ENCODE results near the gene RERE. TPM values are rescaled to one million over a fixed set of nuclear protein-coding genes. Genes with fewer than 3 reads are reported as not detected.

Gene RERE
- total RNA-seq, 1 experiment from 2014 or later, result 161 TPM

- DNase-seq (ENCODE audit: low spot score) (no peak), ATAC-seq (no peak)
- ChIA-PET POLR2A (no interaction called here), CTCF (interaction anchor here (2.6 kb wide), 1 partner anchor 71 kb away, joined by 10 read pairs; no protein-coding TSS in a partner anchor)
- TF ChIP-seq ELF4 (CRISPR knock-in tag; IDR thresholded peaks at IDR 0.05; ENCODE audit: low read depth), result no peak
- no peak for TF ChIP-seq ZNF121 (CRISPR knock-in tag; IDR thresholded peaks at IDR 0.05)
- no peak for TF ChIP-seq RELA (CRISPR knock-in tag; IDR thresholded peaks at IDR 0.05; ENCODE audit: borderline replicate concordance)
- no peak for TF ChIP-seq TP53 (CRISPR knock-in tag; IDR thresholded peaks at IDR 0.05)
- Mint-ChIP-seq H3K27me3 (ENCODE audit: low read depth) (no peaks in the 10 kb centered on the region), H3K4me1 (peaks cover 17% of the 10 kb centered on the region), H3K36me3 (0 out of 2 replicates have a peak, but pooled peaks cover 3% of the 10 kb centered on the region), H3K9me3 (no peaks in the 10 kb centered on the region), H3K4me3 (no peak overlapping the region), H3K27ac (no peak overlapping the region)
These were observed 39.6 kb downstream of the RERE start for GRCh38 chr1:8777867-8778266.

- ChIA-PET POLR2A (no interaction called here), CTCF (interaction anchor here (0.6 to 2.6 kb wide), 6 partner anchors 8 to 256 kb away, joined by 3 to 10 read pairs (median 4); no protein-coding TSS in a partner anchor)
- peaks cover 8% of the 10 kb centered on the region for H3K4me1 Mint-ChIP-seq
- H3K4me3 Mint-ChIP-seq, result no peak overlapping the region
- no peaks in the 10 kb centered on the region for H3K27me3 Mint-ChIP-seq (ENCODE audit: low read depth)
- ATAC-seq (no peak; the same call in 1 of the 2 replicates), DNase-seq (ENCODE audit: low spot score) (no peak)
- TF ChIP-seq ZMAT4 (CRISPR knock-in tag; IDR thresholded peaks at IDR 0.05), result no peak
- no peaks in the 10 kb centered on the region for H3K9me3 Mint-ChIP-seq
- 0 out of 2 replicates have a peak, but pooled peaks cover 3% of the 10 kb centered on the region for H3K36me3 Mint-ChIP-seq
- H3K27ac Mint-ChIP-seq, result no peak overlapping the region; the same call in none of the 2 replicates
These were observed 41.3 kb downstream of the RERE start for GRCh38 chr1:8776104-8776503.

GRCh38 chr1:8767006-8767405 is 50.4 kb downstream of the RERE start:
- ATAC-seq (no peak), DNase-seq (ENCODE audit: low spot score) (no peak)
- Mint-ChIP-seq H3K36me3 (no peaks in the 10 kb centered on the region), H3K27ac (no peak overlapping the region), H3K4me3 (no peak overlapping the region), H3K9me3 (no peaks in the 10 kb centered on the region), H3K27me3 (ENCODE audit: low read depth) (no peaks in the 10 kb centered on the region), H3K4me1 (peaks cover 24% of the 10 kb centered on the region)
- TF ChIP-seq E2F1 (CRISPR knock-in tag; IDR thresholded peaks at IDR 0.05) (no peak), ZNF423 (CRISPR knock-in tag; IDR thresholded peaks at IDR 0.05) (no peak), ZNF396 (CRISPR knock-in tag; IDR thresholded peaks at IDR 0.05; ENCODE audit: borderline replicate concordance) (no peak)
- POLR2A ChIA-PET, result no interaction called here
- CTCF ChIA-PET, result interaction anchor here (1.2 kb wide), 1 partner anchor 9 kb away, joined by 4 read pairs; no protein-coding TSS in a partner anchor

GRCh38 chr1:8765198-8765597 is 52.2 kb downstream of the RERE start:
- Mint-ChIP-seq H3K27me3 (ENCODE audit: low read depth) (no peaks in the 10 kb centered on the region), H3K36me3 (no peaks in the 10 kb centered on the region), H3K4me1 (peaks cover 26% of the 10 kb centered on the region), H3K9me3 (no peaks in the 10 kb centered on the region), H3K4me3 (no peak overlapping the region), H3K27ac (peak overlapping the region; percentile 66; the same call in 1 of the 2 replicates)
- ChIA-PET CTCF (interaction anchor here (0.9 kb wide), 1 partner anchor 84 kb away, joined by 3 read pairs; no protein-coding TSS in a partner anchor), POLR2A (no interaction called here)
- ATAC-seq (no peak), DNase-seq (ENCODE audit: low spot score) (no peak)
- no peak for TF ChIP-seq MYBL2 (CRISPR knock-in tag; IDR thresholded peaks at IDR 0.05)
- TF ChIP-seq SMAD3 (CRISPR knock-in tag; IDR thresholded peaks at IDR 0.05; ENCODE audit: borderline replicate concordance), result no peak
- no peak for TF ChIP-seq CTCF (IDR thresholded peaks at IDR 0.05)
- no peak for TF ChIP-seq TEAD1 (CRISPR knock-in tag; IDR thresholded peaks at IDR 0.05)
- TF ChIP-seq TEAD4 (CRISPR knock-in tag; IDR thresholded peaks at IDR 0.05), result no peak
- no peak for TF ChIP-seq ZMAT4 (CRISPR knock-in tag; IDR thresholded peaks at IDR 0.05)
- TF ChIP-seq ZNF416 (CRISPR knock-in tag; IDR thresholded peaks at IDR 0.05), result no peak

Data from WTC11 (cell line).